GM12892 (cell line): Measurements from ENCODE around the gene GNA12.
"Not testable (repeated sequence)": the region's sequence is repeated elsewhere in the genome, so short reads cannot be mapped to it uniquely, and the experiment has no call there.

Source experiments
- DNase-seq: peaks from one replicate; pipeline ENCODE4 v3.0.0; 2011; ENCODE audit not compliant: insufficient read length
- FAIRE-seq: peaks from 2 replicates; lab custom pipeline; 2011; peaks lifted over from hg19 to GRCh38; lab: Jason Lieb, UNC
- POLR2A ChIP-seq: IDR thresholded peaks from 2 replicates; pipeline ENCODE4 v1.6.1; 2011; ENCODE audit warnings: low read depth, low read length, control low read depth
- POLR2AphosphoS5 ChIP-seq: IDR thresholded peaks from 2 replicates; pipeline ENCODE4 v1.6.1; 2011; ENCODE audit warnings: low read depth, low read length, control low read depth
- TAF1 ChIP-seq: IDR thresholded peaks from 2 replicates; pipeline ENCODE4 v1.6.1; 2011; ENCODE audit warnings: low read depth, mild to moderate bottlenecking, control low read depth, low read length, borderline replicate concordance

The GNA12 gene

GRCh38 chr7:2724453-2725177 is 119.5 kb downstream of the GNA12 start:
- no peak for DNase-seq
- no peak for FAIRE-seq
- no peak for TF ChIP-seq TAF1
- no peak for TF ChIP-seq POLR2A
- no peak for TF ChIP-seq POLR2AphosphoS5

GRCh38 chr7:2724036-2724435 is 120.1 kb downstream of the GNA12 start:
- not testable (repeated sequence) for FAIRE-seq, DNase-seq

DNA sequence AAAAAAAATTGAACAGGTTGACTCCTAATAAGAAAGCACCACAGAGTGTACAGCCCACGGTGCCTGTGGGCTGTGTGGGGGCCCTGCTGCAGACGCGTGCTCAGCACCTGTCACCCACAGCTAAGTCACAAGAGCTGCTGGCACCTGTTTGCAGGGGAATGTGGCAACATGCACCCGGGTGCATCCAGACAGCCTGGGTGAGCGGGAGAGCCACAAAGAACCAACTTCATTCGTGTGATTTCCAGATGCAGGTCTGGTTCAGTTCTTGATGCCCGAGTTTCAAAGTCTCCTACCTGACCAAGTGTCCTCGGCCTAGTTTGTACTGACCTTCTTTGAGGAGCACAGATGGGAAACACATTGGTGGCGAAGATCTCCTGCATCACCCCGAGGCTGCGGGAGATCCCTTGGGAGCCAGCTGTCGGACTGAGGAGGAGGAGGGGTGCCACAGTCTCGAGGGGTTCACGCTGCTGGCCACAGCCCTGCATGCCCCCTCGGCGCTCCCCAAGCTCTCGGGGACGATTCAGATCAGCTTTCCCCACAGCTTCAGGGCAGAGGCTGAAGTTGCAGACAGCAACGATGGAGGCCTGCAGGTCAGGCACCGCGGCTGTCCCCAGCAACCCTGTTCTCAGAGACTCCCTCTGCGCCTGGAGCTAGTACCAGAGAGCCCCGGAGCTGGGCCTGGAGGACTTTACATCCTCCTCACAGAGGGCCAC is 120.8 kb downstream of the GNA12 start:
- no peak for DNase-seq
- TF ChIP-seq TAF1 (no peak), POLR2AphosphoS5 (no peak), POLR2A (no peak)
- no peak for FAIRE-seq

DNA sequence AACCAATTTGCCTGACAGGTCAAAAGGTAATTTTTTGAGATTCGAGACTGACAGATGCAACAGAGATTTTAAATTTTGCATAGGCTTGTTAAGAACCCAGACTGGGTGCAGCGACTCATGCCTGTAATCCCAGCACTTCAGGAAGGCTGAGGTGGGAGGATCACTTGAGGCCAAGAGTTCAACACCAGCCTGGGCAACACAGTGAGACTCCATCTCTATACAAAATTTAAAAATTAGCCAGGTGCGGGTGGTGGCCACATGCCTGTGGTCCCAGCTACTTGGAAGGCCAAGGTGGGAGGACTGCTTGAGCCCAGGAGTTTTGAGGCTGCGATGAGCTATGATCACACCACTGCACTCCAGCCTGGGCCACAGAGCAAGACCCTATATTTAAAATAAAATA is 121.5 kb downstream of the GNA12 start:
- TF ChIP-seq TAF1 = no peak
- no peak for DNase-seq
- FAIRE-seq = no peak

GRCh38 chr7:2721842-2722241 is 122.3 kb downstream of the GNA12 start:
- FAIRE-seq (no peak), DNase-seq (no peak)
- TF ChIP-seq POLR2A (no peak), TAF1 (no peak), POLR2AphosphoS5 (no peak)

GRCh38 chr7:2720024-2720423 is 124.1 kb downstream of the GNA12 start:
- FAIRE-seq = no peak
- TF ChIP-seq TAF1 = no peak
- no peak for TF ChIP-seq POLR2A
- TF ChIP-seq POLR2AphosphoS5 = no peak
- no peak for DNase-seq

DNA sequence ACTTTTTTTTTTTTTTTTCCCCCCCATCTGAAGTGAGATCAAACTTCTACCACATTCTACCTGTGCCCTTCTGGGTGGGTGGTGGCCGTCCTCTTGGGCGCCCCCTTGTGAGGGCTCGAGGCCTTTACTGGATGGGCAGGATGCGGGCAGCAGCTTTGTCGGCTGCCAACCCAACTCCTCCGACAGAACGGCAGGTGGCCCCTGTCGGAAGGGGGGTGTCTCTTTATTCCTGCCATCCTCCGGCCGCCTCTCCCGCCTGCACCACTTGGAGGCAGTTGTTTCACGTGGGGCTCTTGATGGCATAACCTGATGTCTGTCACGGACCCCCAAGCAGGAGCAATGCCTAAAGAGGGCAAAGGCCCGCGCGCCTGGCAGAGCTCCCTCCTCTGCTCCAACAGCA is 125.1 kb downstream of the GNA12 start:
- TF ChIP-seq TAF1 = no peak
- TF ChIP-seq POLR2A = no peak
- TF ChIP-seq POLR2AphosphoS5 = no peak
- FAIRE-seq = no peak
- DNase-seq = no peak

DNA sequence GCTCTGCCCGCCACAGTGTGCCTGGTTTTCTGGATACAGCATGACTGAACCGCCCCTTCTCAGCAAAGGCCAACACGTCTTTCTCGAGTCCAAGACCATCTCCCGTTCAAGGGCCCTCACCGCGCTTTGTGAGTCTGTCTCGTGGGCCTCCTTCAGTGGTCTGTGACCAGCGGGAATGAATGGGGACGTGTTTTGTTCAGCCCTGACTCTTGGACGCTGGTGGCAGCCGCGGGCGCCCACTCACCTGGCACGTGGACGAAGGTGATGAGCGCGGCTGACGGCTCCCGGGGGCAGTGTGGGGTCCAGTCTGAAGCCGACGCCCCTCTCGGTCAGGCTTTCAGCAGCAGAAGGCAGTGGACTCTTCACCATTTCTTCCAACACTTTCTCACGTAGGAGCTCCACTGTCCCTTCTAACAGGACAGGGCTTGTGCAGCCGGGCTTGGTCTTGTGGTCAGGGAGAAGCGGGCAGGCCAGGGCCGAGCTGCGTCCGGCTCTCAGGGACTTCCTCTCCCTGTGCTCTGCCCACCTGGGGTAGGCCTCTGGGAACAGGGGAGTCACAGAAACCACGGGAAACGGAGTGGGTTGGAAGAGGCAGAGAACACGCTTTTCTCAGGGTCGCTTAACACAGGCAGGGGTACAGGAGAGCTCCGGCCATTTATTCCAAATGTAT is 125.7 kb downstream of the GNA12 start:
- FAIRE-seq (no peak), DNase-seq (no peak)
- TF ChIP-seq TAF1 = no peak
- no peak for TF ChIP-seq POLR2AphosphoS5
- no peak for TF ChIP-seq POLR2A

DNA sequence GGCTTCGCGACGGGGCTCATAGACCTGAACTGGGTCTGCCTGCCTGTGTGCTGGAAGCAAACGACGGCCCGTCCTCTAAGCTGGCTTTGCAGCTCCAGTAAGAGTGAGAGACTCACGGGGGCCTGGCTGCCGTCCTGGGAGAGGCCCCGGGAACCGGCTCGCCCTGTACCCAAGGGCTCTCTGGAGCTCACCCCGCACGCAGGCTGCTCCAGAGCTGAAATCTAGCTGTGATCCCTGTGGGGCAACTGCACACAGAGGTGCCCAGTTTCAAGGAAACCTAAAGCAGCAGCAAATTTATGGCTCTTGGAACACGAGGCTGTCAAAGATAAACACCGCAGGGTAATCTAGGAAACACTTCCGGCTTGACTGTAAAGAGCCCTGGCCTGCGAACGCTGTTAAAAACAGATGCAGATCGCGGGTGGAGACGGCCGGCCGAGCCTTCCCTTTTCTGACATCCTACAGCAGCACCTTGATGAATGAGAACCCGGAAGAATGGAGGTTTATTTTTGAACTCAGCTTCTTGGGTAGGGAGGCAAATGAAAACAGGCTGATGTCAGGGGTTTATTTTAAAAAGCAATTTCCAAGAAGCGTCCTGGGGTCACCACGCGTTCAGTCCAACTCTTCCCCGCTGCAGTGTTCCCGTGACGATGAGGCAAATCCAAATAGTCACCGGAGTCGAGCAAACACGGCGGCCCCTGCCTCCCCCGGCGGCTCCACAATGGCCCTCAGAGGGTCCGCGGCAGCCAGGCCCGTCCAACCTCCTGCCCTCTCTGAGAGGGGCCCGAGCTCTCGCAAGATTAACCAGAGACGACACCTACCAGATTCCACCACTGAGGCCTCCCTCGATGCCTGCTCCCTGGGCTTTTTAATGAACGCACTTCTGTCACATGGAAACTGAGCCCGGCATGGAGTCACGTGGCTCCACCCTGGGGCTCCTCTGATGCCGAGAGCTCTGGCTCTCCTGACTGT is 126.5 kb downstream of the GNA12 start:
- FAIRE-seq = no peak
- DNase-seq = no peak
- TF ChIP-seq POLR2AphosphoS5 (no peak), POLR2A (no peak), TAF1 (no peak)

DNA sequence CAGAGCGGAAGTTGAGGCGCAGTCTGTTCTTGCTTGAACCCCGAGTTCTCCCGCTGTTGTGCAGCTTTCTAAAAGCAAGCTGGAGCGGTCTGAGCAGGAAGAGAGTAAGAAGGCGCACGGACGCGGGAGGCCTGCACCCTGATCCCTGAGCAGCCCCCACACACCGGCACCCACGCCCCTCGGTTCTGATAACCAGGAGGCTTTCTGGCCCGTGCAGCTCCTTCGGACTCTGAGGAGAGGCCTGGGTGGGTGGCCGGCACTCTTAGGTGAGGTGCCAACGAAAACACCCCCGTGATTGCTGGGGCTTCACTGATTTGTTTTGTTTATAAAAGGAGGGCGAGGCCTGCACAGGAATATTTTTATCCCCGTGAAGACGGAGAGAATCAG is 127.2 kb downstream of the GNA12 start:
- no peak for FAIRE-seq
- DNase-seq = no peak
- no peak for TF ChIP-seq POLR2AphosphoS5
- TF ChIP-seq POLR2A = no peak
- TF ChIP-seq TAF1 = no peak

DNA sequence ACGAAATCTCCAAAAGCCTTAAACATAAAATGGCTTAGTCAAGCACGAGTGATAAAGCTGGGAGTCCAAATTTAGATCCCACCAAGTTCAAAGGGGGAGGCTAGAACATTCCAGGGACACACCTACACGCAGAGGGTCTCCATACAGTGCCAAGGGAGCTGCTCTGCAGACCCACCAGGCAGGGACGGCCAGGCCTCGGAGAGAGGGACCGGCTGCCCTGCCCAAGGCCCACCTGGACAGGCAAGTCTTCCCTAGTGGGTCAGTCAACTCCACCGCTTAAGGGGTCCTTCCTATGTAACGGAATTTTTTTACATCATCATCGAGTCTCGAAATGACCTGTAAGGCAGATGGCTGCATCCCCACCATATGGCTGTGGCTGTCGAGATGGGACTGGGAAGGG is 127.6 kb downstream of the GNA12 start:
- no peak for FAIRE-seq
- TF ChIP-seq POLR2A (no peak), TAF1 (no peak), POLR2AphosphoS5 (no peak)
- no peak for DNase-seq
